ENCODE results near the gene NQO1.

GRCh38 chr16:69769404-69769803, 43.0 kb upstream of the NQO1 start:
- no peak for TF ChIP-seq CTCF (IDR thresholded peaks at IDR 0.05 in 4 of 5, conservative IDR thresholded peaks at IDR 0.05 in 1 of 5)
- TF ChIP-seq POLR2A (IDR thresholded peaks at IDR 0.05) = no peak

Data from gastrocnemius medialis (tissue), 4 donors.